Keratinocyte (primary cell): ENCODE data around the gene EXD3.

Experiments used
- CTCF ChIP-seq, 3 experiments: IDR thresholded peaks in 1 of 3; conservative IDR thresholded peaks in 1 of 3; optimal IDR thresholded peaks in 1 of 3; 2 replicates in 2 of 3; 3 replicates in 1 of 3; pipeline versions ENCODE3 to v1.5.1; 2011; ENCODE audit warnings: low read length in 3 of 3, mild to moderate bottlenecking in 3 of 3, moderate library complexity in 2 of 3, control low read depth in 1 of 3, inconsistent platforms in 1 of 3; ENCODE audit not compliant: insufficient read depth in 2 of 3; ENCODE audit errors: extremely low read depth in 1 of 3
- EZH2 ChIP-seq: IDR thresholded peaks from one replicate; pipeline ENCODE4 v1.6.1; 2012; ENCODE audit warnings: inconsistent platforms, mild to moderate bottlenecking, low read length, moderate library complexity

DNA sequence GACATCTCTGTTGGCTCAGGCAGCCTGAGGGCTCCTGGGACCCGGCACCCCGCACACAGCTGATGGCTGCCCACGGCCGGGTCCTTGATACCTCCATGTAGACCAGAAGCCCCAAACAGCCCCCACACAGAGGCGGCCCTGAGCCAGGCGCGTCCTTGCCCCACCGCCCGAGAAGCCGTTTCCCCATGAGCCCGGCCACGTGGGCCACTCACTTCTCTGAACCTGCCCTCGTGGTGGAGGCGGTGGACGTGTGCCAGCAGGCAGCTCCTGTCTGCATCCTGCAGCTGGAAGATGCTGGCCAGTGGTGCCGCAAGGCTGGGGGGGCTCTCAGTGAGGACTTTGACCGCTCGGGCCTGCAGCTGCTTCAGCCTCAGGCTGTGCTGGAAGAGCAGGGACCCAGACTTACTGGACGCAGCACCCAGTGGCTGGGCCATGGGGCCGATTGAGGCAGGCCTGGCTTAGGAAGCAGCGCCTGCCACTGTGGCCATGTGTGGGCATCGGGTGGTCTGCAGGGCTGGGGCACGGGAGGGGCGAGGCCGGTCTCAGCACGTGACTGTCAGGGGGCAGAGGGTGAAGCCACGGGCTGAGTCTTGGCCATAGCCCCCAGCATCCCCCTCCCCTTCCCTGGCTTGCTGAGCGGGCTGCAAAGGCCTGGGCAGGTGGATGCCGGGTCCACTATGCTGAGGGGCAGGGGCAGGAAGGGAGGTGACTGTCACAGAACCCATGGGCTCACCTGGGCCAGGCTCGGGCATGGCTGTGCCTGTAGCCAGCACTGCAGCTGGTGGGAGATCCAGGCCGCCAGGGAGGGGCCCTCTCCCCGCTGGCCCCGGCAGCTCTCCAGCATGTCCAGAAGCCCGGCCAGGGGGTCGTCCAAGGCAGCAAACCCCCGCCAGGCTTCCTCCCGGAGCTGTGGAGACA is 50.0 kb downstream of the EXD3 start:
- TF ChIP-seq CTCF (optimal IDR thresholded peaks at IDR 0.05 in 1 of 3, IDR thresholded peaks at IDR 0.05 in 1 of 3, conservative IDR thresholded peaks at IDR 0.05 in 1 of 3; ENCODE audit: extremely low read depth in 1 of 3, insufficient read depth in 2 of 3, low read length in 3 of 3) (no peak), EZH2 (no peak)
